Chondrocyte (in vitro differentiated cells): Measurements from ENCODE around the gene ANXA7. TPM values are rescaled to one million over a fixed set of nuclear protein-coding genes. Genes with fewer than 3 reads are reported as not detected.
"Not testable (repeated sequence)": the region's sequence is repeated elsewhere in the genome, so short reads cannot be mapped to it uniquely, and the experiment has no call there.

Experiments used
- DNase-seq: peaks from one replicate; pipeline ENCODE4 v3.0.0; 2021; ENCODE audit warnings: mixed read lengths, low spot score
- H3K27ac Mint-ChIP-seq: one replicate; pipeline ENCODE4 v1.8.0; 2021; ENCODE audit warnings: mild to moderate bottlenecking, moderate library complexity, mixed read lengths; ENCODE audit not compliant: unreplicated experiment
- H3K27me3 Mint-ChIP-seq: 2 replicates; pipeline ENCODE4 v1.8.0; 2021; ENCODE audit warnings: low read depth, mixed read lengths
- H3K36me3 Mint-ChIP-seq: 2 replicates; pipeline ENCODE4 v1.8.0; 2021; ENCODE audit warnings: low read depth, mixed read lengths
- H3K4me1 Mint-ChIP-seq: 2 replicates; pipeline ENCODE4 v1.8.0; 2021; ENCODE audit warnings: low read depth, mild to moderate bottlenecking, mixed read lengths
- H3K4me3 Mint-ChIP-seq: one replicate; pipeline ENCODE4 v1.8.0; 2021; ENCODE audit warnings: mild to moderate bottlenecking, moderate library complexity, mixed read lengths; ENCODE audit not compliant: unreplicated experiment
- H3K9me3 Mint-ChIP-seq: 2 replicates; pipeline ENCODE4 v1.8.0; 2021; ENCODE audit warnings: low read depth, mixed read lengths
- total RNA-seq: library from RNA; stranded (reverse); gene quantifications from 3 replicates; pipeline ENCODE4 v1.2.1, GENCODE V29; 2021
- TF ChIP-seq, protein P1 (sequence below): fragments of 200-600 bp; sonication (generic); IDR thresholded peaks from 2 replicates; pipeline ENCODE4 v1.5.0; 2021; ENCODE audit warnings: antibody characterized with exemption, mild to moderate bottlenecking, moderate library complexity

ANXA7 gene
- total RNA-seq, 1 donor from 2014 or later, result 93.5 TPM

DNA sequence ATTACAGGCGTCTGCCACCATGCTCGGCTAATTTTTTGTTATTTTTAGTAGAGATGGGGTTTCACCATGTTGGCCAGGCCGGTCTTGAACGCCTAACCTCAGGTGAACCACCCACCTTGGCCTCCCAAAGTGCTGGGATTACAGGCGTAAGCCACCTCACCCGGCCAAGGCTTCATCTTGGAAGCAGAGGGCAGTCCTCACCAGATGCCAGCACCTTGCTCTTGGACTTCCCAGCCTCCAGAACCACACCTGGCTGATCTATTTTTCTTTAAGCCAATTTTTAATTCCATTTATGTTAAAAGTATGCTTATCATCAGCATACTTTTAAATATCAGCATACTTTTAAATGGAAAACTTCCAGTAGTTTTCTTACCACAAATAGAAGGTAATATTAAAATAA is 12.2 kb downstream of the ANXA7 start:
- H3K4me1 Mint-ChIP-seq, result peaks cover 3% of the 10 kb centered on the region
- H3K4me3 Mint-ChIP-seq, result no peak overlapping the region
- TF ChIP-seq, protein P1, sequence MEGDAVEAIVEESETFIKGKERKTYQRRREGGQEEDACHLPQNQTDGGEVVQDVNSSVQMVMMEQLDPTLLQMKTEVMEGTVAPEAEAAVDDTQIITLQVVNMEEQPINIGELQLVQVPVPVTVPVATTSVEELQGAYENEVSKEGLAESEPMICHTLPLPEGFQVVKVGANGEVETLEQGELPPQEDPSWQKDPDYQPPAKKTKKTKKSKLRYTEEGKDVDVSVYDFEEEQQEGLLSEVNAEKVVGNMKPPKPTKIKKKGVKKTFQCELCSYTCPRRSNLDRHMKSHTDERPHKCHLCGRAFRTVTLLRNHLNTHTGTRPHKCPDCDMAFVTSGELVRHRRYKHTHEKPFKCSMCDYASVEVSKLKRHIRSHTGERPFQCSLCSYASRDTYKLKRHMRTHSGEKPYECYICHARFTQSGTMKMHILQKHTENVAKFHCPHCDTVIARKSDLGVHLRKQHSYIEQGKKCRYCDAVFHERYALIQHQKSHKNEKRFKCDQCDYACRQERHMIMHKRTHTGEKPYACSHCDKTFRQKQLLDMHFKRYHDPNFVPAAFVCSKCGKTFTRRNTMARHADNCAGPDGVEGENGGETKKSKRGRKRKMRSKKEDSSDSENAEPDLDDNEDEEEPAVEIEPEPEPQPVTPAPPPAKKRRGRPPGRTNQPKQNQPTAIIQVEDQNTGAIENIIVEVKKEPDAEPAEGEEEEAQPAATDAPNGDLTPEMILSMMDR, result no peak
- no peak overlapping the region for H3K27ac Mint-ChIP-seq
- no peaks in the 10 kb centered on the region for H3K9me3 Mint-ChIP-seq
- peaks cover 7% of the 10 kb centered on the region for H3K36me3 Mint-ChIP-seq
- H3K27me3 Mint-ChIP-seq, result no peaks in the 10 kb centered on the region
- no peak for DNase-seq

DNA sequence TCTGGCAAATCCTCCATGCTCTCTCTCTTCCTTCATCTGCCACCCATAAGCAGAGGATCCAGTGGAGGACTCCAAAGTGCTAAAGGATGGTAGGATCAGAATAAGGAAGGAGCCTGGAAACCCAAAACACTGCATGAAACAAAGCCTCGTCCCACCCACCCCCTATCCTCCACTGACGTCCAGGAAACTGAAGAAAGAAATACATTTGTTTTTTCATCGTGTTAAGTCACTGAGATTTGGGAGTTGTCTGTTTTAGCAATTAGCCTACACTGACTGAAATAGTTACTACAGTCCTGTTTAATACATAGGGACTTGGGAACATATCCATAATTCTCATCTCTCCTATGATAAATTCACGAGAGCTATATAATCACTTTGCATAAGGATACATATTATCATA is 14.8 kb downstream of the ANXA7 start:
- no peaks in the 10 kb centered on the region for H3K9me3 Mint-ChIP-seq
- H3K4me1 Mint-ChIP-seq, result no peaks in the 10 kb centered on the region
- H3K4me3 Mint-ChIP-seq, result no peak overlapping the region
- peaks cover 8% of the 10 kb centered on the region for H3K36me3 Mint-ChIP-seq
- no peak for DNase-seq
- TF ChIP-seq, protein P1, result no peak
- H3K27me3 Mint-ChIP-seq, result no peaks in the 10 kb centered on the region
- no peak overlapping the region for H3K27ac Mint-ChIP-seq

DNA sequence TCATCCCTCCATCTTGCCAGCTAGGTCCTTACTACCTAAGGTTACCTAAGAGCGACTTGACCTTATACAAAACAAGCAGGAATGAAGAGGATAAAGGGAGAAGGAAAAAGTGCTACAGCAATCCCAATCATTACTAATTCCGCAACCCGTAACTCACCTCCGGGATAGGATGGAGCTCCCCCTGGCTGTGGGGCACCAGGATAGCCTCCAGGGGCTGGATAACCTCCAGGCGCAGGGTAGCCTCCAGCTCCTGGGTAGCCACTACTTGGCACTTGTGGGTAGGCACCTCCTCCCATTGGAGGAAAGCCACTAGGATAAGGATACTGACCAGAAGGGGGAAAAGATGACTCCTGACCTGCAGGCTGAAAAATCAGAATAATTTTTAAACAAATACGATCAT is 15.8 kb downstream of the ANXA7 start:
- H3K36me3 Mint-ChIP-seq, result peaks cover 12% of the 10 kb centered on the region
- no peaks in the 10 kb centered on the region for H3K9me3 Mint-ChIP-seq
- H3K4me1 Mint-ChIP-seq, result no peaks in the 10 kb centered on the region
- no peak overlapping the region for H3K4me3 Mint-ChIP-seq
- H3K27me3 Mint-ChIP-seq, result no peaks in the 10 kb centered on the region
- DNase-seq, result no peak
- TF ChIP-seq, protein P1, result peak; percentile 45
- H3K27ac Mint-ChIP-seq, result no peak overlapping the region

DNA sequence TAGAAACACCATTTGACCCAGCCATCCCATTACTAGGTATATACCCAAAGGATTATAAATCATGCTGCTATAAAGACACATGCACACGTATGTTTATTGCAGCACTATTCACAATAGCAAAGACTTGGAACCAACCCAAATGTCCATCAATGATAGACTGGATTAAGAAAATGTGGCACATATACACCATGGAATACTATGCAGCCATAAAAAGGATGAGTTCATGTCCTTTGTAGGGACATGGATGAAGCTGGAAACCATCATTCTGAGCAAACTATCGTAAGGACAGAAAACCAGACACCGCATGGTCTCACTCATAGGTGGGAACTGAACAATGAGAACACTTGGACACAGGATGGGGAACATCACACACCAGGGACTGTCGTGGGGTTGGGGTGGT is 19.5 kb downstream of the ANXA7 start:
- H3K36me3 Mint-ChIP-seq, result peaks cover 19% of the 10 kb centered on the region
- H3K4me3 Mint-ChIP-seq, H3K9me3 Mint-ChIP-seq: not testable (repeated sequence)

DNA sequence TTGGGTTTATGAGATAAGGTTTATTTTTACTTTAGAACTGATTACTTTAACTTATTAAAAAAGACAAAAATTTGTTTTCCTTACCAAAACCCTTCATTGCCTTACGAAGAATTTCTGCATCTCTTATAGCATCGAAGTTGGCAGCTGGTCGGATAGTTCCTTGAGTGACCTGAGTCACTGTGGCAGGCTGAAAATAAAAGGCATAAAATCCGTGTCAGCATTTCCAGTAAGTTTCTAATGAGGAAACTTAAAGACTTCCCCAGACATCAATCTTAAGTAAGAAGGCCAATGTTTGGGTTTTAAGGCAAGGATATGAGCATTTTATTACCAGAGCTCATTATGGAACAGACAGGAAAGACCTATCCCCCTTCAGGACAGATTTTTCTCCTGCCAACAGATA is 25.6 kb downstream of the ANXA7 start:
- Mint-ChIP-seq H3K36me3 (peaks cover 39% of the 10 kb centered on the region), H3K27ac (no peak overlapping the region), H3K4me1 (no peaks in the 10 kb centered on the region), H3K9me3 (no peaks in the 10 kb centered on the region), H3K4me3 (no peak overlapping the region), H3K27me3 (no peaks in the 10 kb centered on the region)
- TF ChIP-seq, protein P1, result no peak
- DNase-seq, result no peak

More for the DNA sequence above, 19.5 kb downstream of the ANXA7 start:
- not testable (repeated sequence) for H3K27ac Mint-ChIP-seq, DNase-seq, H3K4me1 Mint-ChIP-seq, H3K27me3 Mint-ChIP-seq

DNA sequence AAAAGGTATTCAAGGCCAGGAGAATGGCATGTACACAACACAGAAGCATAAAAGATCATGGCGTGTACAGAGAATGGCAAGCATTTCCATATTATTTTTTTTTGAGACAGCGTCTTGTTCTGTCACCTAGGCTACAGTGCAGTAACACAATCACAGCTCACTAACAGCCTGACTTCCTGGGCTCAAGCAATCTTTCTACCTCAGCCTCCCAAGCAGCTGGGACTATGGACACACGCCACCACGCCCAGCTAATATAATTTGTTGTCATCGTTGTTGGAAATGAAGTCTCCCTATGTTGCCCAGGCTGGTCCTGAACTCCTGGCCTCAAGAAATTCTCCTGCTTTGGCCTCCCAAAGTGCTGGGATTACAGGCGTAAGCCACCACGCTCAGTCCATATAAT is 27.3 kb downstream of the ANXA7 start:
- H3K27ac Mint-ChIP-seq, result no peak overlapping the region
- peaks cover 44% of the 10 kb centered on the region for H3K36me3 Mint-ChIP-seq
- H3K4me3 Mint-ChIP-seq, result no peak overlapping the region
- TF ChIP-seq, protein P1, result no peak
- H3K9me3 Mint-ChIP-seq, result no peaks in the 10 kb centered on the region
- no peak for DNase-seq
- H3K4me1 Mint-ChIP-seq, result no peaks in the 10 kb centered on the region
- no peaks in the 10 kb centered on the region for H3K27me3 Mint-ChIP-seq
